ENCODE data around the gene JMJD1C.
"Not testable (repeated sequence)": the region's sequence is repeated elsewhere in the genome, so short reads cannot be mapped to it uniquely, and the experiment has no call there.

Gene JMJD1C

DNA sequence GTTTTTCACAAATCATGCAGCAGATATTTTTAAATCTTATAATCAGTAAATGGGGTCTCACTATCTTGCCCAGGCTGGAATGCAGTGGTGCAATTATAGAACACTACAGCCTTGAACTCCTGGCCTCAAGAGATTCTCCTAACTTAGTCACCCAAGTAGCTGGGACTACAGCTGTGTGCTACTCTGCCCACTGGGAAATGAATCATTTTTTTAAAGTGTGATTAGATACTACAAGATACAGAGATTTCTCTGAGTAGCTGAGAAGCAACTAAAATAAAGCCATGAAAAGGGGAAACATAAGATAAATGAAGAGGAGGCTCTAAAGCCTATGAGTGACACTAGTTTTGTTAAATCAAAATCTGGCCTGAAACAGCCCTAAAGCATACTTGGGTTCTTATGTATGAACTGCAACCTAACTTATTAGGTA is 119.7 kb downstream of the JMJD1C start:
- FAIRE-seq = no peak

DNA sequence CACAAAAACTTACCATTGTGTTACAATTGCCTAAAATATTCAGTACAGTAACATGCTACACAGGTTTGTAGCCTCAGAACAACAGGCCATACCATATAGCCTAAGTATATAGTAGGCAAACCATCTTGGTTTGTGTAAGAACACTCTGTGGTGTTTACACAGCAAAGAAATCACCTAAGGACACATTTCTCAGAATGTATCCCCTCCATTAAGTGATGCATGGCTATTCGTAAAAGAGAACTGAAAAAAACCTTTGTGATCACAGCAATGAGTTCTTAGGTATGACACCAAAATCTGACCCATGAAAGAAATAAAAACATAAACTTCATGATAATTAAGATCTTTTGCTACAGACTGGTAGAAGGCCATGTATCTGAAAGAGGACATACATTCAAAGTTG is 121.5 kb downstream of the JMJD1C start:
- no peak for FAIRE-seq

- no peak for FAIRE-seq
These were observed 122.3 kb downstream of the JMJD1C start for GRCh38 chr10:63343476-63343875.

DNA sequence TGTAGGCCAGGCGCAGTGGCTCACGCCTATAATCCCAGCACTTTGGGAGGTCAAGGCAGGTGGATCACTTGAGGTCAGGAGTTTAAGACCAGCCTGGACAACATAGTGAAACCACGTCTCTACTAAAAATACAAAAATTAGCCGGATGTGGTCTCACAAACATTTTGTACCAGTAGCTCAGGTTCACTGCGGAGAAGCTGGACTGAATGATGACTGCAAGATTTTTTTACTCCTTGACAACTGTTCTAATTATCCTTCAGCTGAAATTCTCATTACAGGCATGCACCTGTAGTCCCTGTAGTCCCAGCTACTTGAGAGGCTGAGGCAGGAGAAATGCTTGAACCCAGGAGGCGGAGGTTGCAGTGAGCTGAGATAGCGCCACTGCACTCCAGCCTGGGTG is 126.1 kb downstream of the JMJD1C start:
- not testable (repeated sequence) for FAIRE-seq

- FAIRE-seq = no peak
These were observed 128.1 kb downstream of the JMJD1C start for GRCh38 chr10:63337455-63338251.

- no peak for FAIRE-seq
These were observed 134.2 kb downstream of the JMJD1C start for GRCh38 chr10:63331586-63331985.

DNA sequence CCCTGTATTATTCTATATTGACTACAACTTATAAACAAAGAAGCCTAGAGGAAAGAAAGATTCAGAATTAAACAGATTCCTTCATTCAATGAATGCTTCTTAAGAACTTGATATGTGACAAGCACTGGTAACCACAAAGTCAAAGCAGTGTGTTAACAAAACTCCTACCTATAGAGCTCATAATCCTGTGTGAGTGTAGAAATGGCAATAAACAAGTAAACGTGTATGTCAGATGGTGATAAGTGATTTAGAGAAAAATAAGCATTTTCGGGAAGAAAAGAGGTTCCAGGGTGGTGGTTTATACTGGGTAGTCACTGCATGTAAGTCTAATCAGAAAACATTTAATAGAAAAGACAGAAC is 141.3 kb downstream of the JMJD1C start:
- no peak for FAIRE-seq

- no peak for FAIRE-seq
These were observed 141.9 kb downstream of the JMJD1C start for GRCh38 chr10:63323701-63324494.

DNA sequence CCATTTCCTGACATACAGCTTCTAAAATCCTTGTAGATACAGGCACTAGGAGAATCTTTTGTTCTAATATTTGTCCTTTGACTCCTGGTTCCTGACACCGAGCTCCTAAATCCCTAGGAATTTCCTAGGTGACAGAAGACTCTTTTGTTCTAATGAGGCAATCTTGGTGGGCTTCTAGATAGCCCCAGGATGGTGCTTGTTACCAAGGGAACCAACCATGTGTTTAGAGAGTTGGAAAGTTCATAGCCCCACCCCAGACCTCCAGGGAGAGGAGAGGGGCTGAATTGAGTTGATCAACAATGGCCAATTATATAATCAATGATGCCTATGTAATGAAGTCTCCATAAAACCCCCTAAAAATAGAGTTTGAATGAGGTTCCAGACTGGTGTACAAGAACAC is 145.1 kb downstream of the JMJD1C start:
- FAIRE-seq = no peak

DNA sequence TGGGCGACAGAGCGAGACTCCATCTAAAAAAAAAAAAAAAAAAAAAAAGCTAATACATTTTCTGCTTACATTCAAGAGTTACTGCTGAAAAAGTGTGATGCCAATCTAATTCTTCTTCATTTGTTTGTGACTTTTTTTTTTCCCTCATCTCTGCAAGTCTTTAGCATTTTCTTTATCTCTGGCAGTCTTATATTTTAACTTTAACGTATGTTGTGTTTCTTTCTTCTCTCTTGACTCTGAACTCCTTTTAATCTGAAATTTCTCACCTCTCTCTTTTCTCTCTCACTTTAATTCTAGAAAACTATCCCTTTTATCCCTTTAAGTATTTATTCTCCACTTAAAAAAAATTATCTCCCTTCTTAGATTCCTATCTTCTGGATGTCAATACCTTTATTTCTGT is 146.5 kb downstream of the JMJD1C start:
- FAIRE-seq = no peak

- no peak for FAIRE-seq
These were observed 147.3 kb downstream of the JMJD1C start for GRCh38 chr10:63318491-63318890.

GRCh38 chr10:63314020-63314419 is 151.8 kb downstream of the JMJD1C start:
- no peak for FAIRE-seq

- FAIRE-seq = no peak
These were observed 152.6 kb downstream of the JMJD1C start for GRCh38 chr10:63313066-63313717.

GRCh38 chr10:63308628-63309027 is 157.1 kb downstream of the JMJD1C start:
- FAIRE-seq = no peak

DNA sequence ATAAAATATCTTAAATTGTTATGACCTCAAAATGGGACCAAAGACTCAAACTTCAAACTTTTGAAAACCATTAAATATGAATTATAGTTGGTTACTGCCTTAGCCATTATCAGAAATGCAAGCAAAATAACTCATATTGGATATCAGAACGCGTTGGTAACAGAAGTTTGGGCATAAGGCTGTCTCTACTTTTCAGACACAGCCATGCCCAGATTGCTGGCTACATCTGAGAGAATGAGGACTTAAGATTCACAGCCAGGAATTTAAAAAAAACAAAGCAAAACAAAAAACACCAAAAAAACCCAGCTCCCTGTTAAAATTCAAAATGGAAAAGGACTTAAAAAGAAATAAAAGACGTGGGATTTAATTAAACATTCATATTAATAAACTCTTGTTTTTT is 161.6 kb downstream of the JMJD1C start:
- no peak for FAIRE-seq

DNA sequence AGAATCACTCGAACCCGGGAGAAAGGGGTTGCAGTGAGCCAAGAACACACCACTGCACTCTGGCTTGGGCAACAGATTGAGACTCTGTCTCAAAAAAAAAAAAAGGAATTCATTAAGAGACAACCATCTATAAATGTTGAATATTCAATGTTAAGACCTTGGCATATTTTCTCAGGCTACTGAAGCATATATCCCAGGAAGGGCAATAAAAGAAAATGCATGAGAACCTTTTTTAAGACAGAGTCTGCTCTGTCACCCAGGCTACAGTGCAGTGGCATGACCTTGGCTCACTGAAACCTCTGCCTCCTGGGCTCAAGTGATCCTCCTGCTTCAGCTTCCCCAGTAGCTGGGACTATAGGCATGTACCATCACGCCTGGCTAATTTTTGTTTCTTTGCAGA is 165.0 kb downstream of the JMJD1C start:
- no peak for FAIRE-seq

GRCh38 chr10:63297941-63298340 is 167.8 kb downstream of the JMJD1C start:
- FAIRE-seq = no peak

DNA sequence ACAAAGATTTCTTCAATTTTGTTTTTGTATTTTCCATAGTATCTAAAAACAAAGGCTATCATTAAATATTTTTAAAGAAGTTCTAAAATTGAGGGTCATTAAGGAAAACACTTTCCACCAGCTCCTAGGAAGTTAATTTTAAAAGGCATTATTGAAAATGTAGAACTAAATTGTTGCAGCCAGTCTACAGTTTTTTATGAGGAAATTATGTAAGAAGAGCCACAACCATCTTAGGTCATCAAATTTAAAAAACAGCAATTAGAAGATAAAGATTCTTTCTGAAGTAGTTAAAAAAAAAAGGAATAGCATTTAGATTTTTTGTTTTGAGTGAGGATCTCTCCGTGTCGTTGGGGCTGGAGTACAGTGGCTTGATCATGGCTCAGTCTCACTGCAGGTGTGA is 171.0 kb downstream of the JMJD1C start:
- FAIRE-seq = no peak

GRCh38 chr10:63292847-63293246 is 172.9 kb downstream of the JMJD1C start:
- FAIRE-seq = not testable (repeated sequence)

GRCh38 chr10:63288170-63288569 is 177.6 kb downstream of the JMJD1C start:
- no peak for FAIRE-seq

DNA sequence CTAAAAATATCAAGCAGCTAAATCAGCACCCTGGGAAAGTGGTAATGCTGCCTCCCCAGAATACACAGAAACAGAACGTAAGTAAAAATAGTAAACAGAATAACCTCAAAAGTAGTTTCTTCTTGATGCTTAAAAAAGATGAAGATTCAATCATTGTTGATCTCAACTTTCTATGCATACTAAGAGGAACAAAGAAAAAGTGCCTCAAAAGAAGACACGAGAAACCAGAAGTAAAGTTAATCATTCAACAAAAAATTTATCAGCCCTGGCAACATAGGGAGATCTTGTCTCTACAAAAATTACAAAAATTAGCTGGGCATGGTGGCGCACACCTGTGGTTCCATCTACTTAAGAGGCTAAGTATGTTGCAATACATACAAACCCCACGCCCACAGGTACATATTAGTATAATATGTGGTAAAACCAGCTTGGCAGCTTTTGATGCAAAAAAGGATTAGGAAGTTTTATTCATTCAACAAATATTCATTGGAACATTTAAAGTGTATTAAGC is 179.0 kb downstream of the JMJD1C start:
- FAIRE-seq = no peak

DNA sequence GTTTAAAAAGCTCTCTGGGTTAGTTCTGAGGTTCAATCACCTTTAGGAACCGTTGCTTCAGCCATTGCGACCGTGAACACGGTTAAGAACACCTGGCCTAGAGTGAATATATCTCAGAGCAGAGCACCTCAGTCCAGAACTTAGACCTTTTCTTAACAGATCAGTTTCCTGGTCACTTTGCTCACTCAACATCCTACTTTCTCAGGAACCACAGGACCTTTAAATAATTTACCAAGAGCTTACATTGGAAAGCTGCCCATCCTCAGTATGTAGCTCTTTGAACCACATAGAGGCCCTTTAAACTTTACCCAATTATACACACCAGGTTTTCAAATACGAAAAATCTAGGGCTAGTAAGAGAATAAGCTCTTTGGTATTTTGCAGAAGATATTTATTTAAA is 179.4 kb downstream of the JMJD1C start:
- no peak for FAIRE-seq

GRCh38 chr10:63283901-63284300 is 181.9 kb downstream of the JMJD1C start:
- FAIRE-seq = not testable (repeated sequence)

DNA sequence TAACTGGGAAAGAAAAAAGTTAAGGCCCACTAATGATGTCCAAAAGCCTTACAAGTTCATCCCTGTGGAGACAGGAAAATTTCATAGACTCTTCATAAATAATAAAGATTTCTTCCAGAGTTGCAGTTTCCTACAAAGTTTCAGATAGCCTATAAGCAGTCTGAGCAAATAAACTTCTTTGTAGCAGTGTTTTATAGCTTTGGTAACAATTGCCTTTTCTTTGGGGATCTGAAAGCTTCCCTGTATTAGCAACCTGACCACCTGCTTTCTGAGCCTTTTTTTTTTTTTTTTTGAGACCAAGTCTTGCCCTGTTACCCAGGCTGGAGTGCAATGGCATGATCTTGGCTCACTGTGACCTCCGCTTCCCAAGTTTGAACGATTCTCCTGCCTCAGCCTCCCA is 182.7 kb downstream of the JMJD1C start:
- FAIRE-seq = no peak
